ENCODE results near the gene ARID5B. TPM values are rescaled to one million over a fixed set of nuclear protein-coding genes. Genes with fewer than 3 reads are reported as not detected.
A peak's percentile ranks its signal among the peaks of the same experiment; 100 is the strongest.

The ARID5B gene
- total and polyA plus RNA-seq, 2 donors (not counting 1 experiment from before 2014, with no cell fraction given): 118 to 145 TPM

DNA sequence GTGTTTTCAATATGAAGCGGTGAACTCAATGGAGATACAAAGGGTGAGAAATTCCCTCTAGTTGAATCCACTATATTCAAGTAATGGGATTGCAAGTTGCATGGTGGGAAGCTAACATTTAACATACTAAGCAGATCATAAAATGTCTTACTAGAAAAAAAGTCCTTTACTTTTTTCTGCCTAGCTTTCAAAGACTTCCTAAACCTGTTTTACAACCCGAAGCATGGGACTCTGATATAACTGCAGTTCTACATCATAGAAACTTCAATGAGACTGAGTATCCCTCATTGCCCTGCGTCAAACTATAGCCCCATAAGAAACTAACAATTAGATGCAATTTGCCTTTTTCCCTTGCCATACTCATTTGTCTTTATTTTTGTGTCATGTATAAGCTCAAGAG lies 187.3 kb downstream of the ARID5B start:
- Histone ChIP-seq H3K27ac (ENCODE audit: insufficient read depth, low read length) (no peak overlapping the region), H3K36me3 (ENCODE audit: control insufficient read depth, insufficient read depth, low read length) (peaks cover 31% of the 10 kb centered on the region), H3K9me3 (ENCODE audit: control insufficient read depth, insufficient read depth, low read depth, low read length) (no peaks in the 10 kb centered on the region), H2AFZ (ENCODE audit: low read length) (no peak overlapping the region), H3K4me3 (replicated peaks in 1 of 4; ENCODE audit: control extremely low read depth in 1 of 4, insufficient read depth in 1 of 4, low read depth in 3 of 4, low read length in 4 of 4) (no peak overlapping the region), H3K79me2 (ENCODE audit: control insufficient read depth, insufficient read depth, low read length) (peaks cover 60% of the 10 kb centered on the region), H3K9ac (ENCODE audit: insufficient read depth, low read length) (no peak overlapping the region), H3K4me2 (ENCODE audit: extremely low read depth, insufficient read depth, low read length) (no peak overlapping the region), H4K20me1 (ENCODE audit: control insufficient read depth, extremely low read depth, insufficient read depth, low read length) (no peaks in the 10 kb centered on the region), H3K27me3 (ENCODE audit: control insufficient read depth, insufficient read depth, low read length) (no peaks in the 10 kb centered on the region), H3K4me1 (ENCODE audit: control insufficient read depth, extremely low read depth, insufficient read depth, low read length) (peaks cover 29% of the 10 kb centered on the region)
- TF ChIP-seq EZH2 (IDR thresholded peaks at IDR 0.05; ENCODE audit: low read length, missing control alignments): no peak
- TF ChIP-seq, protein P1, sequence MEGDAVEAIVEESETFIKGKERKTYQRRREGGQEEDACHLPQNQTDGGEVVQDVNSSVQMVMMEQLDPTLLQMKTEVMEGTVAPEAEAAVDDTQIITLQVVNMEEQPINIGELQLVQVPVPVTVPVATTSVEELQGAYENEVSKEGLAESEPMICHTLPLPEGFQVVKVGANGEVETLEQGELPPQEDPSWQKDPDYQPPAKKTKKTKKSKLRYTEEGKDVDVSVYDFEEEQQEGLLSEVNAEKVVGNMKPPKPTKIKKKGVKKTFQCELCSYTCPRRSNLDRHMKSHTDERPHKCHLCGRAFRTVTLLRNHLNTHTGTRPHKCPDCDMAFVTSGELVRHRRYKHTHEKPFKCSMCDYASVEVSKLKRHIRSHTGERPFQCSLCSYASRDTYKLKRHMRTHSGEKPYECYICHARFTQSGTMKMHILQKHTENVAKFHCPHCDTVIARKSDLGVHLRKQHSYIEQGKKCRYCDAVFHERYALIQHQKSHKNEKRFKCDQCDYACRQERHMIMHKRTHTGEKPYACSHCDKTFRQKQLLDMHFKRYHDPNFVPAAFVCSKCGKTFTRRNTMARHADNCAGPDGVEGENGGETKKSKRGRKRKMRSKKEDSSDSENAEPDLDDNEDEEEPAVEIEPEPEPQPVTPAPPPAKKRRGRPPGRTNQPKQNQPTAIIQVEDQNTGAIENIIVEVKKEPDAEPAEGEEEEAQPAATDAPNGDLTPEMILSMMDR (conservative IDR thresholded peaks at IDR 0.05 in 1 of 2, IDR thresholded peaks at IDR 0.05 in 1 of 2; ENCODE audit: low read depth in 1 of 2, low read length in 2 of 2): no peak
- no peak for DNase-seq (ENCODE audit: low read depth in 2 of 2)

DNA sequence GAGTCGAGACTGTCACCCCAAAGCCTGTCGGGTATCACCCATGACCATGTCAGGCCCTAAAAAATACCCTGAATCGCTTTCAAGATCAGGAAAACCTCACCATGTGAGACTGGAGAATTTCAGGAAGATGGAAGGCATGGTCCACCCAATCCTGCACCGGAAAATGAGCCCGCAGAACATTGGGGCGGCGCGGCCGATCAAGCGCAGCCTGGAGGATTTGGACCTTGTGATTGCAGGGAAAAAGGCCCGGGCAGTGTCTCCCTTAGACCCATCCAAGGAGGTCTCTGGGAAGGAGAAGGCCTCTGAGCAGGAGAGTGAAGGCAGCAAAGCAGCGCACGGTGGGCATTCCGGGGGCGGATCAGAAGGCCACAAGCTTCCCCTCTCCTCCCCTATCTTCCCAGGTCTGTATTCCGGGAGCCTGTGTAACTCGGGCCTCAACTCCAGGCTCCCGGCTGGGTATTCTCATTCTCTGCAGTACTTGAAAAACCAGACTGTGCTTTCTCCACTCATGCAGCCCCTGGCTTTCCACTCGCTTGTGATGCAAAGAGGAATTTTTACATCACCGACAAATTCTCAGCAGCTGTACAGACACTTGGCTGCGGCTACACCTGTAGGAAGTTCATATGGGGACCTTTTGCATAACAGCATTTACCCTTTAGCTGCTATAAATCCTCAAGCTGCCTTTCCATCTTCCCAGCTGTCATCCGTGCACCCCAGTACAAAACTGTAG lies 191.0 kb downstream of the ARID5B start:
- Histone ChIP-seq H3K4me2 (ENCODE audit: extremely low read depth, insufficient read depth, low read length) (no peak overlapping the region), H4K20me1 (ENCODE audit: control insufficient read depth, extremely low read depth, insufficient read depth, low read length) (no peaks in the 10 kb centered on the region), H3K27ac (ENCODE audit: insufficient read depth, low read length) (no peak overlapping the region), H3K9ac (ENCODE audit: insufficient read depth, low read length) (no peak overlapping the region), H3K27me3 (ENCODE audit: control insufficient read depth, insufficient read depth, low read length) (no peaks in the 10 kb centered on the region), H3K36me3 (ENCODE audit: control insufficient read depth, insufficient read depth, low read length) (peaks cover 28% of the 10 kb centered on the region), H3K79me2 (ENCODE audit: control insufficient read depth, insufficient read depth, low read length) (peaks cover 54% of the 10 kb centered on the region), H3K4me1 (ENCODE audit: control insufficient read depth, extremely low read depth, insufficient read depth, low read length) (peaks cover 39% of the 10 kb centered on the region), H3K9me3 (ENCODE audit: control insufficient read depth, insufficient read depth, low read depth, low read length) (no peaks in the 10 kb centered on the region), H2AFZ (ENCODE audit: low read length) (no peak overlapping the region), H3K4me3 (replicated peaks in 1 of 4; ENCODE audit: control extremely low read depth in 1 of 4, insufficient read depth in 1 of 4, low read depth in 3 of 4, low read length in 4 of 4) (no peak overlapping the region)
- TF ChIP-seq, protein P1 (conservative IDR thresholded peaks at IDR 0.05 in 1 of 2, IDR thresholded peaks at IDR 0.05 in 1 of 2; ENCODE audit: low read depth in 1 of 2, low read length in 2 of 2): no peak
- TF ChIP-seq EZH2 (IDR thresholded peaks at IDR 0.05; ENCODE audit: low read length, missing control alignments): no peak
- no peak for DNase-seq (ENCODE audit: low read depth in 2 of 2)

DNA sequence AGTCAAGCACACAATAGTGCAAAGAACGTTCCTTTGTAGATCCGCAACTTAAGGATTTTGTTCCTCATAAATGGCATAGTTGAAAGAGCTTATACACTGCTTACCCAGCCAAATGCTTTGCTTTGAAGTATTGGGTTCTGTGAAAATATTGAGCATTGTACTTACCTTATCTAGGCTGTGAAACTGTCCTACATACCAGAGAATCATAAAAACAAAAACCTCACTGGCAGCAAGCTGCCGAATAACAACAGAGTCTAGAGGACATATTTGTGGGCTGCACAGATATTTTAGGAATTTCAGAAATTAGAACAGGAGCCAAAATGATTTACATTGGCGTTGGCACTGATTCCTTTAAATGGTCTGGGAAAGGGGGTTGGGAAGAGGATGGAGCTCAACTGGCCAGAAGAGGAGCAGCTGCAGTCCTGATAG lies 192.4 kb downstream of the ARID5B start:
- Histone ChIP-seq H3K27me3 (ENCODE audit: control insufficient read depth, insufficient read depth, low read length) (no peaks in the 10 kb centered on the region), H3K9ac (ENCODE audit: insufficient read depth, low read length) (no peak overlapping the region), H3K79me2 (ENCODE audit: control insufficient read depth, insufficient read depth, low read length) (peaks cover 47% of the 10 kb centered on the region), H3K4me2 (ENCODE audit: extremely low read depth, insufficient read depth, low read length) (peak overlapping the region; percentile 51), H3K4me1 (ENCODE audit: control insufficient read depth, extremely low read depth, insufficient read depth, low read length) (peaks cover 35% of the 10 kb centered on the region), H3K27ac (ENCODE audit: insufficient read depth, low read length) (peak overlapping the region; percentile 14), H4K20me1 (ENCODE audit: control insufficient read depth, extremely low read depth, insufficient read depth, low read length) (no peaks in the 10 kb centered on the region), H3K36me3 (ENCODE audit: control insufficient read depth, insufficient read depth, low read length) (peaks cover 24% of the 10 kb centered on the region), H3K9me3 (ENCODE audit: control insufficient read depth, insufficient read depth, low read depth, low read length) (no peaks in the 10 kb centered on the region), H3K4me3 (replicated peaks in 1 of 4; ENCODE audit: control extremely low read depth in 1 of 4, insufficient read depth in 1 of 4, low read depth in 3 of 4, low read length in 4 of 4) (no peak overlapping the region), H2AFZ (ENCODE audit: low read length) (no peak overlapping the region)
- peak; percentile 78 to 94 for DNase-seq (ENCODE audit: low read depth in 2 of 2)
- TF ChIP-seq, protein P1 (conservative IDR thresholded peaks at IDR 0.05 in 1 of 2, IDR thresholded peaks at IDR 0.05 in 1 of 2; ENCODE audit: low read depth in 1 of 2, low read length in 2 of 2): no peak
- no peak for TF ChIP-seq EZH2 (IDR thresholded peaks at IDR 0.05; ENCODE audit: low read length, missing control alignments)

Measured in fibroblast of lung (primary cell).